Measurements from ENCODE around the gene CCDC106. TPM values are rescaled to one million over a fixed set of nuclear protein-coding genes. Genes with fewer than 3 reads are reported as not detected.

Gene CCDC106
- polyA plus RNA-seq, 1 donor (not counting 4 experiments of a cell fraction or from before 2014, with no cell fraction given) = 3.1 TPM

GRCh38 chr19:55602104-55603001 is 45.7 kb upstream of the CCDC106 start:
- Histone ChIP-seq H3K4me2 (ENCODE audit: control insufficient read depth, extremely low read depth, insufficient read depth, low read depth, low read length) (no peak overlapping the region), H3K36me3 (ENCODE audit: control insufficient read depth in 2 of 2, extremely low read depth in 1 of 2, insufficient read depth in 2 of 2, low read length in 2 of 2) (peaks cover 6 to 7% of the 10 kb centered on the region in 2 experiments), H3K4me1 (ENCODE audit: control insufficient read depth, extremely low read depth, insufficient read depth, low read length) (peaks cover 23% of the 10 kb centered on the region), H3K9ac (ENCODE audit: control insufficient read depth, extremely low read depth, insufficient read depth, low read length) (no peak overlapping the region), H3K27me3 (ENCODE audit: control insufficient read depth, extremely low read depth, insufficient read depth, low read length) (no peaks in the 10 kb centered on the region), H2AFZ (ENCODE audit: control insufficient read depth, low read length) (no peak overlapping the region), H3K9me3 (ENCODE audit: control insufficient read depth, low read depth, low read length) (no peaks in the 10 kb centered on the region), H3K27ac (ENCODE audit: control insufficient read depth, insufficient read depth, low read length) (peak overlapping the region; percentile 64), H4K20me1 (ENCODE audit: control insufficient read depth, extremely low read depth, insufficient read depth, low read length) (no peaks in the 10 kb centered on the region), H3K79me2 (ENCODE audit: control insufficient read depth, insufficient read depth, low read length) (peaks cover 13% of the 10 kb centered on the region), H3K9me1 (ENCODE audit: control insufficient read depth, extremely low read depth, insufficient read depth, low read length) (no peaks in the 10 kb centered on the region), H3K4me3 (ENCODE audit: control insufficient read depth in 2 of 3, extremely low read depth in 1 of 3, insufficient read depth in 2 of 3, low read depth in 1 of 3, low read length in 3 of 3) (no peak overlapping the region)
- dilution Hi-C loops (cut with MboI; ENCODE audit: extremely low pct_ligation_motif_present, low sequenced_read_pairs) = no loop called here
- FAIRE-seq (no peak), DNase-seq (ENCODE audit: low read depth, low spot score) (no peak)
- TF ChIP-seq CTCF (optimal IDR thresholded peaks at IDR 0.05 in 1 of 3, IDR thresholded peaks at IDR 0.05 in 1 of 3, conservative IDR thresholded peaks at IDR 0.05 in 1 of 3; ENCODE audit: extremely low read depth in 1 of 3, insufficient read depth in 2 of 3, low read length in 3 of 3) (no peak), EZH2 (IDR thresholded peaks at IDR 0.05; ENCODE audit: low read length) (no peak)

- peaks cover 21% of the 10 kb centered on the region for H3K79me2 ChIP-seq (ENCODE audit: control insufficient read depth, insufficient read depth, low read length)
- H3K9ac ChIP-seq (ENCODE audit: control insufficient read depth, extremely low read depth, insufficient read depth, low read length) = no peak overlapping the region
- H3K27me3 ChIP-seq (ENCODE audit: control insufficient read depth, extremely low read depth, insufficient read depth, low read length) = no peaks in the 10 kb centered on the region
- no peak overlapping the region for H3K27ac ChIP-seq (ENCODE audit: control insufficient read depth, insufficient read depth, low read length)
- TF ChIP-seq EZH2 (IDR thresholded peaks at IDR 0.05; ENCODE audit: low read length) = no peak
- TF ChIP-seq CTCF (optimal IDR thresholded peaks at IDR 0.05 in 1 of 3, IDR thresholded peaks at IDR 0.05 in 1 of 3, conservative IDR thresholded peaks at IDR 0.05 in 1 of 3; ENCODE audit: extremely low read depth in 1 of 3, insufficient read depth in 2 of 3, low read length in 3 of 3) = no peak
- dilution Hi-C loops (cut with MboI; ENCODE audit: extremely low pct_ligation_motif_present, low sequenced_read_pairs) = no loop called here
- no peak for FAIRE-seq
- no peak overlapping the region for H2AFZ ChIP-seq (ENCODE audit: control insufficient read depth, low read length)
- no peaks in the 10 kb centered on the region for H4K20me1 ChIP-seq (ENCODE audit: control insufficient read depth, extremely low read depth, insufficient read depth, low read length)
- no peak for DNase-seq (ENCODE audit: low read depth, low spot score)
- H3K4me2 ChIP-seq (ENCODE audit: control insufficient read depth, extremely low read depth, insufficient read depth, low read depth, low read length) = no peak overlapping the region
- no peak overlapping the region for H3K4me3 ChIP-seq (ENCODE audit: control insufficient read depth in 2 of 3, extremely low read depth in 1 of 3, insufficient read depth in 2 of 3, low read depth in 1 of 3, low read length in 3 of 3)
- H3K4me1 ChIP-seq (ENCODE audit: control insufficient read depth, extremely low read depth, insufficient read depth, low read length) = peaks cover 23% of the 10 kb centered on the region
- H3K9me3 ChIP-seq (ENCODE audit: control insufficient read depth, low read depth, low read length) = no peaks in the 10 kb centered on the region
- H3K9me1 ChIP-seq (ENCODE audit: control insufficient read depth, extremely low read depth, insufficient read depth, low read length) = no peaks in the 10 kb centered on the region
- H3K36me3 ChIP-seq (ENCODE audit: control insufficient read depth in 2 of 2, extremely low read depth in 1 of 2, insufficient read depth in 2 of 2, low read length in 2 of 2) = peaks cover 7% of the 10 kb centered on the region in 2 experiments
These were observed 44.9 kb upstream of the CCDC106 start for GRCh38 chr19:55603115-55603514.

Measured in keratinocyte (primary cell).